Endometrium (tissue), 2 donors: Measurements from ENCODE around the gene CLK3.
"Not testable (repeated sequence)": the region's sequence is repeated elsewhere in the genome, so short reads cannot be mapped to it uniquely, and the experiment has no call there.

Experiments
- FAIRE-seq: peaks from 2 replicates; lab custom pipeline; 2012; peaks lifted over from hg19 to GRCh38; lab: Jason Lieb, UNC
- donor health status: control.
- donor health status: control.

CLK3 gene

GRCh38 chr15:74620636-74621545 is 5.3 kb downstream of the CLK3 start:
- no peak for FAIRE-seq

- no peak for FAIRE-seq
Observed at GRCh38 chr15:74621546-74621920, 5.9 kb downstream of the CLK3 start.

DNA sequence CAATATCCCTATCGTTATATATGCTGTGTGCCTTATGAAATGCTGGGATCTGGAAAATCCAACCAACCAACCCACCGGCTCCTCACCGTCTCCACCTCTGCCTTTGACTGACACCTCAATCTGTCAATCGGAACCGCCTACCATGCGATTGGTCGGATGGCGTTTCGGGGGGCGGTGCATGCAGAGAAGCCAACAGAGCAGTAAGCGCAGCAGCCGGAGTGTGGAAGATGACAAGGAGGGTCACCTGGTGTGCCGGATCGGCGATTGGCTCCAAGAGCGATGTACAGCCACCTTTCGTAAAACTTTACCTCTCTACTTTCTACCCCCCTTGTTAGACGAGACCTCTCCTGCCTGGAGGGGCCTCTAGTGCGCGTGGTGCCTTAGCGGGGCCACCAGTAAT is 6.3 kb downstream of the CLK3 start:
- FAIRE-seq: no peak

DNA sequence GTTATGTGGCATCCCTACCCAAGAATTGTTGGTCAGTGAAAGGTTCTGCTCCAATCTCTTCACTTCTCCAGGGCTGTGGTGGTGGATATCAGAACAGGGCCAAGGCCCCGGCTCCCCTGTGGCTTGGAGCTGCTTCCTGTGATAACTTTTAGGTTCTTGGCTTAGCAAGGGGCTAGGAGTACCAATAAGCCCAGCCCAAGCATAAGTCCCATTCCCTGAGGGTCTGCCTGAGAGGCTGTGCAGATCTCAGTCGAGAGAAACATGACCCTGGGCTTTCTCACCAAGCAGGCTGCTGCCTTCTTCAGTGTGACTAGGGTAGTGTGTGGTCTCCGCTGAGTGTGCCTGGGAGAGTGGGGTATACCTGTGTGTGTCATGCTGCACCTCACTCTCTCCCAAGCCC is 7.1 kb downstream of the CLK3 start:
- no peak for FAIRE-seq

DNA sequence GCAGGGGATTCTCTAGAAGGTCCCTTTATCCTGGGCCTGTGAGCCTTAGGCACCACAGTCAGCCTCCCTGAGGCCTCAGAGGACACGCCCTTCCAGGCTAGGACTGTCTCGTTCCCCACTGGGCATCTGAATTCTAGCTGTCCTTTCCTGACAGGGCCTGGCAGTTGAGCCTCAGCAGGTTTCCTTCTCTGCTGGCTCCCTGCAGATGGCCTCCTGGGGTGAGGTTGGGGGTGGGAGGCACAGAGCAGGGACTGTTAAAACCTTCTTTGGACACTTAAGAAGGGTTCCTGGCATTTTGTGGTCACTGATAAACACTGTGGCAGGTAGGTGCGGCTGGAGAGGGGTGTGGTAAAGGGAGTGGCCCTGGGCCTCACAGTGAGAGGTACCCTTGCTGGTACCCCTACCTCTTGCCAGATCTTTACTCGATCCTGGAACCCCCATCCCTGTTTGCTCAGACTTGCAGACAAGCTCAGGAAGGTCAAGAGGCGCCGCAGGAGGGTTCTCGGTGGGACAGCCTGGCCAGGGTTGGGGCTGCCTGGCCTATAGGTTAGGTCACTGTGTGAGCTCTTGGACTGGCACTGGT is 8.5 kb downstream of the CLK3 start:
- FAIRE-seq: no peak

DNA sequence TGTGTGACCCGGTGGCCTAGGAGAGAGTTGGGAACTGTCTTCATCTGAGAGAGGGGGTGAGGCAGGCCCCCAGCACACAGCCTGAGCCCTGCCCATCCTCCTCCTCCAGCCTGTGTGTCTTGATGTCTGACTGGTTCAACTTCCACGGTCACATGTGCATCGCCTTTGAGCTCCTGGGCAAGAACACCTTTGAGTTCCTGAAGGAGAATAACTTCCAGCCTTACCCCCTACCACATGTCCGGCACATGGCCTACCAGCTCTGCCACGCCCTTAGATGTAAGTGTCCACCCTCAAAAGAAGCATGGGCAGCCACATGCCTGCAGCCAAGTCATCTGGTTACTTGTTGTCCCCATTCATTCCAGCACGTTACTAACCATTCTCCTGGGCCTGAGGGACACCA is 10.1 kb downstream of the CLK3 start:
- FAIRE-seq: no peak

DNA sequence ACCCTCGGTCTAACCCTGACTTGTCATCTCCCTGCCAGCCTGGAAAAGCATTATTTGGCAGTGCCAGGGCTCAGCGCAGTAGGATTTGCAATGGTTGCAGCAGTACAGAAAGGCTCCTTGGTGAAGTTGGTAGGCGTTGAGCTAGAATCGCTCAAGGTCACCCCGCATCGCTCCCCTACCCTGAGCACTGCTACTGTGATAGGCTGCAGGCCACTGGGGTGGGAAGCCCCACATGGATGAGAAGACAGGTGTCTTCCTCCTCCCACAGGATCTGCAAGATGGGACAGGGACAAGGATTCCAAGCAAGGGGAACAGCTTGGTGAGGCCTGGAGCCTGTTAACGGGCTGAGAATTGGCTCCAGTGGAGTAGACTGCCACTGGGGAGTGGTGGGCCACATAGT is 10.7 kb downstream of the CLK3 start:
- FAIRE-seq: no peak

DNA sequence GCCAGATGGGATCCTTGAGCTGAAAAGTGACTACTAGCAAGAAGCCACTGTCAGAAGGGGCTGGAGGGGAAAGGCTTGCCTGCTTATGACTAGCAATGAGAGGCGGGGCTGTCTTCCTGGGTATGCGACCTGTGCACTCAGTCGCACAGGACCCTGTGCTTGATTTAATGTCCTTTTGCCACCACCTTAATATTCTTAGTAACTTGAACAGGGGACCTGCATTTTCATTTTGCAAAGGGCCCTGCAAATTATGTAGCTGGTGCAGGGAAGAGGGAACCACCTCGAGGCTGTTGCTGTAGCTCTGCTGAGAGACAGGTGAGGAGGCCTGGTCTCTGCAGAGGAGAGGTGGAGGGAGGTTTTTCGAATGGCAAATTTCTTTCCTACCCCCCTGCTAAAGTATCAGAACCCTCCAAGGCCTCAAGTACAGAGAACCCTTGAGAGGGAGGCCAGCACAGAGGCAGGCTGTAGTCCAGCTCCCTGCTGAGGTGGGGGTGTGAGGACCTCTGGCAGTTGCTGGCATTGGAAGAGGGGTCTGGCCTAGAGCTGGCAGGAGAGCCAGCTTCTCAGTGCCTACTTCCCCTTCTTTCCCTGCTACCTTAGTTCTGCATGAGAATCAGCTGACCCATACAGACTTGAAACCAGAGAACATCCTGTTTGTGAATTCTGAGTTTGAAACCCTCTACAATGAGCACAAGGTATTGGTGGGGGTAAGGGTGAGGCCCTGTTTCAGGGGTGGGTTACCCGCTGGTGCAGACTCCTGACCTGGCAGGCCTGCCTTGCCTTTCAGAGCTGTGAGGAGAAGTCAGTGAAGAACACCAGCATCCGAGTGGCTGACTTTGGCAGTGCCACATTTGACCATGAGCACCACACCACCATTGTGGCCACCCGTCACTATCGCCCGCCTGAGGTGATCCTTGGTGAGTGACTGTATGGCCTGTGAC is 11.4 kb downstream of the CLK3 start:
- FAIRE-seq: no peak

DNA sequence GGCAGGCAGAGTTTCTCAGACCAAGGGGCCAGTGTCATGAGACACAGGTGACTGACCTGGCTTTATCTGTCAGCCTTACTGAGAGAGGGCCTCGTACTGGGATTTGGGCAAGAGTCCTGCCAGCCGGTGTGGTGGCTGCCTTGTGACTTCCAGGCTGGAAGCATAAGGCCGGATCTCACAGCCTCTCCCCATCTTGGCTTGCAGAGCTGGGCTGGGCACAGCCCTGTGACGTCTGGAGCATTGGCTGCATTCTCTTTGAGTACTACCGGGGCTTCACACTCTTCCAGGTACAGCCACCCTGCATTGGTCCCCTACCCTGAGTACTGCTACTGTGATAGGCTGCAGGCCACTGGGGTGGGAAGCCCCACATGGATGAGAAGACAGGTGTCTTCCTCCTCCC is 12.1 kb downstream of the CLK3 start:
- FAIRE-seq: no peak

DNA sequence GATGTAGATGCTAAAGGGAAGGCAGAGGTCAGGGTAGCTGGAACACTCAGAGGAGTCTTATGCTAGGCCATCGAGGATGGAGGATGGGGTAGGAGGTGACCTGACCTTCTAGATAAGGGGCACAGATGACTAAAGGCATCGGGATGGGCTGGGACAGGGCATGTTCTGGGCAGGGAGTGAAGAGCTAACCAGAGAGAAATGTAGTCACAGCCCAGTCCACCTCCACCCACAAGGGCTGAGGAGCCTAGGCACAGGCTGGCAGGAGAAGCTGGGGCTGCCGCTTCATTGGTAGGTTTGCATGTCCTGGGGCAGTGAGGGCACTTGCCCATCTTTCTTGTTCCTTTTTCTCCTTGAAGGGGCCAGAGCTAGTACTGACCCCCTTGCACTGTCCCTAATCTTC is 12.6 kb downstream of the CLK3 start:
- FAIRE-seq: no peak

- no peak for FAIRE-seq
Observed at GRCh38 chr15:74628949-74629348, 13.3 kb downstream of the CLK3 start.

- not testable (repeated sequence) for FAIRE-seq
Observed at GRCh38 chr15:74629696-74630095, 14.1 kb downstream of the CLK3 start.

DNA sequence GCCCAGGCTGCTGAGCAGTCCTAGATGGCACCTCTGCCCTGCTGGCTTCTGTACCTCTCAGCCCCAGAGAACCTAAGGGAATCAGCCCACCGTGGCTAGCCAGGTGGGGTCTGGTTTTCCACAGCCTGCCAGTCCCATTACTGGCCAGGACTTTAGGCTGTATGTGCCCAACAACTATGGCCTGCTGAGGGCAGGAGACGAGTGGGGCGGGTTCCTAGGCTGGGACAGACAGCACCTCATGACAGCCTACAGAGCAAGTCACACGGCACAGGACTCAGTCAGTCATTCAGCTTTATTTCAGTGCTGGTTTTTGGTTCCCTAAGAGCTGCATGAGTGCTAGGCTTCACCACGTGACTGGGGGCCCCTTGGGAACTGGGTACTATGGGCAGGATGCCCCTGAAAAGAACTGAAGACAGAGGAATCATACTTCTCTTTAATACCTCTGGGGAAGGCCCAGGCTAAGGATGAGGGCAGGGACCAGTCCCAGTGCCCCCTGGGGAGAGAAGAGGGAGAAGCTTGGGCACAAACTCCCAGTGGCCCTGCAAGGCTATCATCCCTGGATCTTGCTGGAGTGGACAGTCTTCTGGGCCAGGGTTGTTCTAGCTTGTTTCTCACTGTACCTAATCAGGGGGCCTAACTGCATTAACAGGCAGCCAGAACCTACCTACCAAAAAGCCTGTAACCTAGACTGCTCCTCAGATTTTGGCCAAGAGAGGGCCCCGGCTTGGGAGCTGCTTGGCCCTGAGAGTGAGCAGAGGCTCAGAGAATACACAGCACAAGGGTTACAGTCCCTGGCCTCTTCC is 14.8 kb downstream of the CLK3 start:
- no peak for FAIRE-seq

DNA sequence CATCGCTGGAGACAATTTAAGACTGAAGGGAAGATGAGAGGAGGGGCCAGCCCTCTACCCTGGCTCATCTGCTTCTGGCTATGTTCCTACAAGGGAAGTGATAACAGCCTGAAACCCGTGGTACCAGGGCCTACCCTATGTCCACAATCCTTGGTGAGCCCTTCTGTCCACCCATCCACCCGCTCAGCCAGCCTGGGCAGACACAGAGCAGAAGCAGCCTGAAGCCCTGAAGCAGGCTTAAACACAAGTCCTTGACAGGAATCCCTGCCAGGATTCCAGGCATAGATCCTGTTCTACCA is 15.4 kb downstream of the CLK3 start:
- no peak for FAIRE-seq

GRCh38 chr15:74631408-74631807 is 15.8 kb downstream of the CLK3 start:
- no peak for FAIRE-seq

GRCh38 chr15:74631935-74632560 is 16.4 kb downstream of the CLK3 start:
- no peak for FAIRE-seq

- FAIRE-seq: no peak
Observed at GRCh38 chr15:74632601-74633000, 17.0 kb downstream of the CLK3 start.

GRCh38 chr15:74633781-74634180 is 18.1 kb downstream of the CLK3 start:
- no peak for FAIRE-seq

DNA sequence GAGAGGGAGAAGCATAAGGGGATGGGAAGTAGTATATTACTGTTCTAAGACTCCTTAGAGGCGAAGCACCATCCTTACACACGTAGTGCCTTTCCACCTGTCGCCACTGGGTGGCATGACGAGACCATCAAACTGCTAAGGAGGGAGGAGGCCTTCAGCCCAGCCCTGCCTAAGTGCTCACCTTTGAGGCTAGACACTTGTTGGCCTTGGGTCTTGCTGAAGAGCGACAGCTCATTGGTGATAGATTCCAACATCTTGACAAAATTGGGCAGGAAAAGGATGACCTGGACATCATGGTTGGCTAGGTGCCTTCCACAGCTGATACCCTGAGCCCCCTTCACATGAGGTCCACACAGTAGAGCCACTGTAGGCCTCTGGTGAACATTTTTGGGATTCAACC is 19.6 kb downstream of the CLK3 start:
- no peak for FAIRE-seq

GRCh38 chr15:74636984-74637383 is 21.3 kb downstream of the CLK3 start:
- no peak for FAIRE-seq

- no peak for FAIRE-seq
Observed at GRCh38 chr15:74641151-74641550, 25.5 kb downstream of the CLK3 start.

DNA sequence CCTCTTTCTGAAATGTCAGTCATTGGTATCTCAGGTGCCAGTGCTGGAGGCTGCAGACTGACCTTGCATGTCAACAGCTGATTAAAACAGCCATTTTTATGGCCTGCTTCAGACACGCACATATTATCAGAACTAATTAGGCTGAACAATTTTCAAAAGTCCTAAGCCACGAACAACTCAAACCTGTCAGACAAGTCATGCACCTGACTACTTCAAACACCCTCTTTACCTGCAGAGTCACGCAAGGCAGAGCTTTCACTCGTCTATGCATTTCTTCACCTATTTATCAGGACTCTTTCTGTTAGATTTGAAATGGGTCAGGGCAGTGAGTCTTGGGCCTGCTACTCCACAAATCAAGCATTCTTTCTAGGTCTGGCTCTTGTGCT is 26.7 kb downstream of the CLK3 start:
- no peak for FAIRE-seq
